Stimulated activated CD4-positive, alpha-beta T cell treated with anti-CD3 and anti-CD28 coated beads, Interleukin-4, amount 100 ng/mL, for 48 hours (primary cell): Measurements from ENCODE around the gene HID1.
"Not testable (repeated sequence)": the region's sequence is repeated elsewhere in the genome, so short reads cannot be mapped to it uniquely, and the experiment has no call there.

ENCODE experiments used
- DNase-seq, 2 donors: peaks; one replicate each; pipeline ENCODE4 v3.0.0-alpha.2; 2020; ENCODE audit warnings: low read depth in 2 of 2

The HID1 gene

DNA sequence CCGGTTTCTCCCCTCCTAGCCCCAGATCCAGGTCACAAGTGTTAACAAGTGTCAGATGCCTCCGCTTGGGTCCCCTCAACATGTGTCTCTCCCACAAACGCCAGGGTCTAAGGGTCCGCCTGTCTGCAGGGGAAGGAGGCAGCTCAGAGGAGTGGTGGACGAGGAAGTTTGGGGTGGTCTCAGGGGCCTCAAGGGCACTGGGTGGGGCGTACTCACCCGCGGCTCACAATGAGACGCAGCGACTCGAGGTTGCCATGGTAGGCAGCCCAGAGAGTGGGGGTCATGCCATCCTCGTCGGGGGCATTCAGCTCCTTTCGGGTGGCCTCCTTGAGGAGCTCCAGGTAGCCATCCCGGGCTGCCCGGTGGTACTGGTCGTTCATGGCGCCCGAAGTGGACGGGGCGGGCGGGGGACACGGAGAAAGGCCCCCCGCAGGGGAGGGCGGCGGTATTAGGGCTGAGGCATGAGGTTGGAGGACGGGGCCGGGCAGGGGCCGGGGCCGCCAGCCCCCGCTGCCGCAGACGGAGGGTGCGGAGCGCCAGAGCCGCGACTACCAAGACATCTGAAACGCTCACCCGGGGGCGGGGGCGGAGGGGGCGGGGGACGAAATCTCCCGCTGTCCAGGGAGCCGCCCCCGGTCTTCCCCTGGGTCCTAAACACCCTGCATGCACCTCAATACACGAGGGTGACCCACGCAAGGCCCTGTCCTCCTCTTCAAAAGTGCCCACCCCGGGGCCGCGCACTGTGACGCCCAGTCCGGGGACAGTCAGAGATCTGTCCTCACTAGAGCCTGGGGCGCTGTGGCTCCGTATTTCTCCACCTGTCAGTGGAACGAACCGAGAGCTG is 49.6 kb downstream of the HID1 start, which contains the start of gene USH1G:
USH1G (minus strand) TSS at position 562 of the 844 bp plus-strand sequence; CDS start at position 380, 182 bp downstream.
- DNase-seq = no peak

GRCh38 chr17:74922172-74922571 is 50.4 kb downstream of the HID1 start:
- no peak for DNase-seq

- no peak for DNase-seq
Observed at GRCh38 chr17:74921769-74922168, 50.8 kb downstream of the HID1 start.

GRCh38 chr17:74921026-74921681 is 51.4 kb downstream of the HID1 start:
- no peak for DNase-seq

DNA sequence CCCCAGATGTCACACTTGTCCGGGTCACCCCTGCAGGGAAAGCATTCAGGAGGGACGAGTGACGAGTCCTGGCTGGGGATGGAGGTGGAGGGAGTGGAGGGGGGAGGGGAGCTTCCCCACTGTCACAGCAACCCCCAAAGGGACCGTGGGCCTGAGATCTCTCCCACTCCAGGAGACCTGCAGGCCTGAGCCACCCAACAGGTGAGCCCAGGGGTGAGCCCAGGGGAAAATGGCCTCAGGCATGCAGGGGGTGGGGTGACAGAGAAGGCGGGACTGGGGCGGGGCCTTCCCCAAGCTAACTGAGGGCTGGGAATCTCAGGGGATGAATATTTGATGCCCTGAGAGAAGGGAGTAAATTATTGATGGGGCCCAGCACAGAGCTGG is 51.9 kb downstream of the HID1 start:
- DNase-seq = no peak

- no peak for DNase-seq
Observed at GRCh38 chr17:74920306-74920620, 52.3 kb downstream of the HID1 start.

DNA sequence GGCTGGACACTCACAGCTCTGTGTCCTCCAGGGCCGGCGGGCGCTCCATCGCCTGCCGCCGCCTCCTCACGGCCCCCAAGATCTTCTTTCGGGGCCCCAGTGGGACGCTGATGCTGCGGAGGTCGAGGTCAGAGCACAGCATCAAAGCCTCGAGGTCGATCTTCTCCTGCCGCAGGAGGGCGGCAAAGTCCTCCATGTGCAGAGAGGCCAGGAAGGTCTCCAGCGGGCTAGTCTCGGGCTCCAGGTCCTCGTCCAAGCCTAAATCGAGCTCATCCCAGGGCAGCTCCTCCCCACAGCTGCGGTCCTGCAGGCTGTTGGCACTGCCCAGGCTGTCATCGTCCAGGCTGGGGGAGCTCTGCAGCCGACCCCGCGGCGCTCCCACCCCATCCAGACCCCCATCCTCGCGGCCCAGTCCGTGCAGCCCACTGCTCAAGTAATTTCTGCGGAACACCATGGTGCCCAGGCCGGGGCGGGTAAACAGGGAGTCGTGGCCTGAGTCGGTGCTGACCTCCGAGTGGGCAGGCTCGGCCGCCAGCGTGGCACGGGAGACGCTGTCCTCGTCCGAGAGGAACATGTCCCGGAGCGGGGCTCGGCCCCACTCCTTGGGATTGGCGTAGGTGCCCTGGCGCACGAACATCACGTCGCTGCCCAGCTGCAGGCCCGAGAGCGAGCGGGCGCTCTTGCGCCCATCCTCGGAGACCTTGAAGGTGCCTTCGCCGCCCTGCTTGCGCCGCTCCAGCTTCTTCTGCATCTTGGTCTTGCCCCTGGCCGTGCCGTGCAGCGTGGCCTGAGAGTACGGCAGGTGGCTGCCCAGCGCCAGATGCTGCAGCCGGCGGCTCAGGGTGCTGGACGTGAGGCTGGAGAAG is 52.9 kb downstream of the HID1 start:
- DNase-seq = peak in 1 of 2 donors; percentile 12

- no peak for DNase-seq
Observed at GRCh38 chr17:74918906-74919305, 53.7 kb downstream of the HID1 start.

GRCh38 chr17:74917430-74917829 is 55.1 kb downstream of the HID1 start:
- no peak for DNase-seq

DNA sequence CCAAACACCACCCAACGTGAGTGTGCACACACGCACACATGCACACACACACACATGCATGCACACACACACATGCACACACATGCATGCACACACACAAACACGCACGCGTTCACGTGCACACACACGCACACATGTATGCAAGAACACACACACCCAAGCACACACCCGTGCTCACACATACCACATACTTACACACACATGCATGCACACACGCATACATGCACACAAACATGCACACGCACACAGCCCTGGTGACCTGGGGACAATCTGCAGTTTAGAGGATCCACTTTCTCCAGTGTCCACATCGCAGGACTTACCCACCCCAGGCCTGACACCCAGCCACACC is 55.7 kb downstream of the HID1 start:
- no peak for DNase-seq

DNA sequence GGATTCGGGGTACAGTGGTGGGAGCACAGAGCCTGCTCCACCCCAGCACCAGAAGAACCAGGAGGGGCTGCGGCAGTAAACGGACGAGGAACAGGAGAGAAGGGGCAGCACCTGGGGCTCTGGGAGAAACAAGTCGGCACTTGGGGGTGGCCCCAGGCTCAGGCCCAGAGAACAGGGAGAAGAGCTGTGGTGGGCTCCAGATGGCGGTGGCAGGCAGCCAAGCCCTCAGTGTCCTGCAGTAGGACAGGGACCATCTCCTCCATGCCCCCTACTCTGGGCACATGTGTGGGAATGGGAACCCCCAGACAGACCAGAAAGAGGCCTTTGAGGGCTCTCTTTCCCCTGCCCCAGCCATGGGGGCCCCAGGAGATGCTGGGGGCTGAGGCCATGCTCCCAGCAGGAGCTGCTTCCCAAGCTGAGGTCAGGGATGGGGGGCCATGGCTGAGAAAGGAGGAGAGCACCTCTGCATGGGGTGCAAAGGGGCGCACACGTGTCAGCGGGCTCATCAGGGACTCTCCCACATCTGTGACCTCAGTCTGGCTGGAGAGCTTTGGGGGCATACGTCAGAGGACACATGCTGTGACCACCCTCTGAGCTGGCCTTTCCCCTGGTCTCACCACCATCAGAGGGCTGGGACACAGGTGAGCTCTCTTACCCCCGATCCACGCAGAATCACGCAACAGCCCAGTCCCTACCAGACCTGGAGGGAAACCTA is 56.3 kb downstream of the HID1 start:
- DNase-seq = no peak

GRCh38 chr17:74911423-74911822 is 61.1 kb downstream of the HID1 start:
- DNase-seq = not testable (repeated sequence)

DNA sequence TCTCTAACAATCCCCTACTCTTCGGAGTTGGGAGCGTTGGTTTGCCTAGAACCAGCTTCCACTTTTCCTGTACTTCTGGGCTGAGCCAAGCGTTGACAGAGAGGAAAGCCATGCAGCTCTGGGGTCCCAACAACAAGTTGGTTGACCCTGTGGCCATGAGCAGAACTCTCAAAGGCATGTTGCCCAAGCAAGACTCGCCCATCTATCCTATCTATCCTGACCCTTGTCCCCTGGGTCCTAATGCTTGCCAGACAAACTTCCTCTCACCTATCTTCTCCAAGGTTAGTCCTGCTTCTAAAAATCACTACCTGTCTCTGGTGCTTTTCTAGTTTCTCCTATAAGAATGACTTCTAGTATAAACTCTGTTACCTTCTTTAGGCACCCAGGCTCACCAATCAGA is 63.5 kb downstream of the HID1 start:
- DNase-seq = not testable (repeated sequence)

DNA sequence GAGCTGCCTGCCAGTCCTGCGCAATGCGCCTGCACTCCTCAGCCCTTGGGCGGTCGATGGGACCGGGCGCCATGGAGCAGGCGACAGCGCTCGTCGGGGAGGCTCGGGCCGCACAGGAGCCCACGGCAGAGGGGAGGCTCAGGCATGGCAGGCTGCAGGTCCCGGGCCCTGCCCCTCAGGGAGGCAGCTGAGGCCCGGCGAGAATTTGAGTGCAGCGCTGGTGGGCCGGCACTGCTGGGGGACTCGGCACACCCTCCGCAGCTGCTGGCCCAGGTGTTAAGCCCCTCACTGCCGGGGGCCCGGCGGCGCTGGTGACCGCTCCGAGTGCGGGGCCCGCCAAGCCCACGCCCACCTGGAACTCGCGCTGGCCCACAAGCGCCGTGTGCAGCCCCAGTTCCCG is 65.5 kb downstream of the HID1 start:
- no peak for DNase-seq

- not testable (repeated sequence) for DNase-seq
Observed at GRCh38 chr17:74906214-74906793, 66.3 kb downstream of the HID1 start.

DNA sequence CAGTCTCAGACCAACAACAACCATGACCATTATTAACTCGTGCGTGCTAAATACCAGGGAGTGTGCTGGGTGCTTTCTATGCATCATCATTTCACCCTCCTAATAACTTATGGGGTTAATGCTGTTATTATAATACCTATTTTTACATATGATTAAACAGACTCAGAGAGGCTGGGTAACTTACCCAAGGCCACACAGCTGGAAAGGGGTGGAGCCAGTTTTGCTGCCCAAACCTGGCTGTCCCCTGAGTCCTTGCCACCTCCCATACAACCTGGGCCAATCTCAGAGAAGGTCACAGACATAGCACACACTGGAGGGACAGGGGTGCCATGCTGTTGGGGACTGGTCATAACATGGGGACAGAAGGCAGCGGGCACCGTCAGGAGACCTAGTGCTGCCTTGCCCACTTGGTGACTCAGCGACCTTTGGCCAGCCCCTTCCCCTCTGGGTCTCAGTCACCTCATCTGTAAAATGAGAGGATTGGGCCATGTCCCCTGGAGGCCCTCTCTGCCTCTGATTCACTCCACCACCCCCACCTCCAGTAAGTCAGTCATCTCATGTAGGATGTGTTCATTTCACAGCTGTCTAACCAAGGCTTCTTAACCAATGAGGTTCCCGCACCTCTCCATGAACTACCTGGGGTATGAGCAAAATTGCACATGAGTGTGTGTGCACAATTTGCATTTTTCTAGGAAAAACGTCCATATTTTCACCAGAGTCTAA is 67.7 kb downstream of the HID1 start:
- DNase-seq = no peak

- DNase-seq = no peak
Observed at GRCh38 chr17:74903671-74904070, 68.9 kb downstream of the HID1 start.

- DNase-seq = no peak
Observed at GRCh38 chr17:74903034-74903433, 69.5 kb downstream of the HID1 start.

DNA sequence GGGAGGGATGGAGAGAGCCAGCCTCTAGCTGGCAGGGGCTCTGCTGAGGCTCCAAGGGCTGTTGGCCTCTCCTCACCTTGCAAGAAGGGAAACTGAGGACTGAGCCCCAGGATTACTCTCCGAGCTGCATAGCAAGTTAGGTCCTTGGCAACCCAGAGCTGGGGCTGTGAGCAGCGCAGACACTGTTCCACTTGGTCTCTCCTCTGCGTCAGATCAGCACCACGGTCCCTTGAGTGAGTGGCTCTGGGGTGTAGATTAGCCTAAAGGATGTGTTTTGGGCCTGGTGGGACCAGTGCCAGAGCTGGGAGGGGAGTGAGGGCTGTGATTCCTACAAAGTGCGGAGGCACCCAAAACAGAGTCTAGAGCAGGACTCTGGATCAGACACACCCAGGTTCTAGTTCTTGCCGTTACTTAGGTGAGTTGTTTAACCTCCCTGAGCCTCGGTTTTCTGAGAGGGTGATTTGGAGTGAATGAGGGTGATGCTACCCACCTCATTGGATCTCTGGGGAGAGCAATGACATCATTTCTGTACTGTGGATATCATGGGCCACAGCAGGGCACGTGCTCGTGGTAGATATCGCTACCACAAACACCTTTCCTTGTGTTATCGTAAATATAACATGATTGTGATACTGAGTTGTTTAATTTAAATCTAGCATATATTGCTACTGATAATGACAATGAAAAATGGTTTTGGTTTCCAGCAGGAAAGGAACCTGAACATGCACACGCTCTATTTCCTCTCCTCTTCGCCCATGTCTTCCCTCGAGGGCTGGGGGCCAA is 71.0 kb downstream of the HID1 start:
- no peak for DNase-seq
